H9 (cell line): ENCODE results near the gene ATP5MC3. TPM values are rescaled to one million over a fixed set of nuclear protein-coding genes. Genes with fewer than 3 reads are reported as not detected.

Source experiments
- DNase-seq: peaks from one replicate; pipeline ENCODE4 v3.0.0-alpha.2; 2017
- H2AFZ ChIP-seq: one replicate; pipeline ENCODE4 v1.6.1; 2013; ENCODE audit warnings: mild to moderate bottlenecking, low read length, control low read depth, moderate library complexity
- H2AK5ac ChIP-seq: 2 replicates; pipeline ENCODE4 v1.6.1; 2013; ENCODE audit warnings: low read length, control low read depth, mixed read lengths; ENCODE audit not compliant: insufficient read length
- H2BK120ac ChIP-seq: one replicate; pipeline ENCODE4 v1.6.1; 2013; ENCODE audit warnings: low read depth, mild to moderate bottlenecking, low read length, control low read depth, inconsistent platforms; ENCODE audit not compliant: poor library complexity, severe bottlenecking
- H2BK12ac ChIP-seq: 2 replicates; pipeline ENCODE4 v1.6.1; 2013; ENCODE audit warnings: low read length, control low read depth, mixed read lengths, low read depth; ENCODE audit not compliant: insufficient read length
- H2BK15ac ChIP-seq: 2 replicates; pipeline ENCODE4 v1.6.1; 2013; ENCODE audit warnings: low read depth, low read length, control low read depth
- H2BK20ac ChIP-seq: one replicate; pipeline ENCODE4 v1.6.1; 2013; ENCODE audit warnings: low read depth, mild to moderate bottlenecking, low read length, control low read depth, inconsistent platforms; ENCODE audit not compliant: poor library complexity, severe bottlenecking
- H2BK5ac ChIP-seq: 2 replicates; pipeline ENCODE4 v1.6.1; 2013; ENCODE audit warnings: low read length, control low read depth, mixed read lengths; ENCODE audit not compliant: insufficient read length
- H3K14ac ChIP-seq: 2 replicates; pipeline ENCODE4 v1.6.1; 2013; ENCODE audit warnings: low read length, control low read depth; ENCODE audit not compliant: insufficient read depth
- H3K18ac ChIP-seq: 2 replicates; pipeline ENCODE4 v1.6.1; 2013; ENCODE audit warnings: low read depth, mild to moderate bottlenecking, mixed read lengths, low read length, control low read depth; ENCODE audit not compliant: insufficient read length
- H3K23ac ChIP-seq: 2 replicates; pipeline ENCODE4 v1.6.1; 2013; ENCODE audit warnings: low read length, control low read depth, mixed read lengths, low read depth; ENCODE audit not compliant: insufficient read length
- H3K23me2 ChIP-seq: 2 replicates; pipeline ENCODE4 v1.6.1; 2013; ENCODE audit warnings: low read depth, mild to moderate bottlenecking, mixed read lengths, low read length, control low read depth; ENCODE audit not compliant: insufficient read length, poor library complexity, severe bottlenecking
- H3K27ac ChIP-seq: 2 replicates; pipeline ENCODE4 v1.5.1; 2013; ENCODE audit warnings: low read length, control low read depth, mixed read lengths, low read depth; ENCODE audit not compliant: insufficient read length
- H3K27me3 ChIP-seq: 2 replicates; pipeline ENCODE4 v1.6.1; 2013; ENCODE audit warnings: low read length, control low read depth, inconsistent platforms; ENCODE audit not compliant: insufficient read depth
- H3K4ac ChIP-seq: 2 replicates; pipeline ENCODE4 v1.6.1; 2013; ENCODE audit warnings: low read depth, mild to moderate bottlenecking, control low read depth, inconsistent platforms, low read length, moderate library complexity
- H3K4me1 ChIP-seq: 2 replicates; pipeline ENCODE4 v1.6.1; 2013; ENCODE audit warnings: low read length, control low read depth, inconsistent platforms; ENCODE audit not compliant: insufficient read depth
- H3K4me2 ChIP-seq: 2 replicates; pipeline ENCODE4 v1.6.1; 2013; ENCODE audit warnings: low read length, control low read depth, mixed read lengths; ENCODE audit not compliant: insufficient read length, insufficient read depth
- H3K56ac ChIP-seq: 2 replicates; pipeline ENCODE4 v1.6.1; 2013; ENCODE audit warnings: low read depth, mild to moderate bottlenecking, mixed read lengths, low read length, control low read depth; ENCODE audit not compliant: insufficient read length
- H3K79me1 ChIP-seq: 2 replicates; pipeline ENCODE4 v1.6.1; 2013; ENCODE audit warnings: low read depth, mild to moderate bottlenecking, moderate library complexity, low read length, control low read depth, inconsistent platforms; ENCODE audit not compliant: insufficient read depth, poor library complexity, severe bottlenecking
- H3K79me2 ChIP-seq: 2 replicates; pipeline ENCODE4 v1.6.1; 2013; ENCODE audit warnings: low read length, control low read depth, inconsistent platforms; ENCODE audit not compliant: insufficient read depth
- H3K9ac ChIP-seq: 2 replicates; pipeline ENCODE4 v1.6.1; 2013; ENCODE audit warnings: low read length, control low read depth, mixed read lengths; ENCODE audit not compliant: insufficient read length; ENCODE audit errors: extremely low read depth
- H3K9me3 ChIP-seq: one replicate; pipeline ENCODE4 v1.6.1; 2013; ENCODE audit warnings: low read depth, low read length, inconsistent platforms; ENCODE audit not compliant: control insufficient read depth
- H3T11ph ChIP-seq: one replicate; pipeline ENCODE4 v1.6.1; 2013; ENCODE audit warnings: mild to moderate bottlenecking, low read length, control low read depth, inconsistent platforms
- H4K20me1 ChIP-seq: one replicate; pipeline ENCODE4 v1.6.1; 2013; ENCODE audit not compliant: control insufficient read depth, insufficient read length, insufficient read depth
- H4K5ac ChIP-seq: 2 replicates; pipeline ENCODE4 v1.6.1; 2013; ENCODE audit warnings: low read depth, mild to moderate bottlenecking, mixed read lengths, low read length, control low read depth; ENCODE audit not compliant: insufficient read length
- H4K8ac ChIP-seq: replicated peaks from 2 replicates; pipeline ENCODE4 v1.6.1; 2013; ENCODE audit warnings: low read length, control low read depth, mixed read lengths, low read depth; ENCODE audit not compliant: insufficient read length
- H4K91ac ChIP-seq: 2 replicates; pipeline ENCODE4 v1.6.1; 2013; ENCODE audit warnings: low read depth, mild to moderate bottlenecking, moderate library complexity, mixed read lengths, low read length, control low read depth; ENCODE audit not compliant: insufficient read length
- H3K27ac Mint-ChIP-seq, 3 experiments: 2 replicates in 2 of 3; 3 replicates in 1 of 3; pipeline ENCODE4 v1.8.0; 2020 to 2021; ENCODE audit warnings: mixed read lengths in 3 of 3, mild to moderate bottlenecking in 1 of 3, moderate library complexity in 1 of 3
- H3K27me3 Mint-ChIP-seq: 2 replicates; pipeline ENCODE4 v1.8.0; 2021; ENCODE audit warnings: low read depth, mild to moderate bottlenecking, moderate library complexity, mixed read lengths
- H3K36me3 Mint-ChIP-seq, 3 experiments: 2 replicates in 2 of 3; 3 replicates in 1 of 3; pipeline ENCODE4 v1.8.0; 2020 to 2021; ENCODE audit warnings: low read depth in 3 of 3, mixed read lengths in 3 of 3; ENCODE audit not compliant: insufficient read depth in 1 of 3
- H3K4me1 Mint-ChIP-seq, 2 experiments: 2 replicates each; pipeline ENCODE4 v1.8.0; 2020; ENCODE audit warnings: mixed read lengths in 2 of 2
- H3K4me3 Mint-ChIP-seq, 2 experiments: 2 replicates in 1 of 2; 3 replicates in 1 of 2; pipeline ENCODE4 v1.8.0; 2020 to 2021; ENCODE audit warnings: mild to moderate bottlenecking in 2 of 2, mixed read lengths in 2 of 2, moderate library complexity in 1 of 2
- H3K9me3 Mint-ChIP-seq, 2 experiments: 2 replicates in 1 of 2; 3 replicates in 1 of 2; pipeline ENCODE4 v1.8.0; 2020; ENCODE audit warnings: mild to moderate bottlenecking in 2 of 2, mixed read lengths in 2 of 2, moderate library complexity in 1 of 2
- CTCF ChIP-seq: fragments of 200-600 bp; sonication (generic); conservative IDR thresholded peaks from 3 replicates; pipeline ENCODE4 v1.8.0; 2021; ENCODE audit warnings: antibody characterized with exemption, mild to moderate bottlenecking
- WGBS: extraction: QIAGEN DNeasy Blood & Tissue Kit; methylation state at CpG from one replicate; pipeline ENCODE4 v1.1.7; 2013; ENCODE audit warnings: missing lambda C conversion rate, low lambda C conversion rate, mixed read lengths; ENCODE audit not compliant: insufficient read length; ENCODE audit errors: extremely low coverage; 5-methylcytosine and 5-hydroxymethylcytosine counted together
- total RNA-seq: library from RNA; stranded (reverse); gene quantifications from 2 replicates; pipeline ENCODE4 v1.2.1, GENCODE V29; 2021

Gene ATP5MC3
- total RNA-seq, 1 experiment from 2014 or later = 326 TPM

- no peak overlapping the region for H3K4ac ChIP-seq
- H2AK5ac ChIP-seq = no peak overlapping the region
- H3T11ph ChIP-seq = no peak overlapping the region
- H3K27ac ChIP-seq = no peak overlapping the region
- no peak overlapping the region for H2BK120ac ChIP-seq
- no peak overlapping the region for H2BK12ac ChIP-seq
- no peak overlapping the region for H2BK5ac ChIP-seq
- no peak overlapping the region for H3K9ac ChIP-seq
- no peak overlapping the region for H3K56ac ChIP-seq
- H3K4me1 Mint-ChIP-seq = peaks cover 16 to 21% of the 10 kb centered on the region in 2 experiments
- H4K5ac ChIP-seq = no peak overlapping the region
- H3K79me1 ChIP-seq = peaks cover 3% of the 10 kb centered on the region
- peaks cover 7 to 23% (median 20%) of the 10 kb centered on the region in 3 experiments; a peak in 5 of 7 replicates for H3K36me3 Mint-ChIP-seq
- no peak overlapping the region for H3K23ac ChIP-seq
- H3K4me2 ChIP-seq = no peak overlapping the region
- no peaks in the 10 kb centered on the region; the same call in 1 of the 2 replicates for H3K27me3 ChIP-seq
- no peak overlapping the region for H3K14ac ChIP-seq
- no peak overlapping the region for H2BK15ac ChIP-seq
- no peak overlapping the region for H3K27ac Mint-ChIP-seq
- H3K79me2 ChIP-seq = peaks cover 27% of the 10 kb centered on the region; the same call in 1 of the 2 replicates
- no peaks in the 10 kb centered on the region for H3K9me3 ChIP-seq
- H3K4me1 ChIP-seq = no peaks in the 10 kb centered on the region; the same call in 1 of the 2 replicates
- TF ChIP-seq CTCF = no peak
- no peak overlapping the region for H2BK20ac ChIP-seq
- H3K18ac ChIP-seq = no peak overlapping the region
- H3K27me3 Mint-ChIP-seq = no peaks in the 10 kb centered on the region
- no peak overlapping the region for H2AFZ ChIP-seq
- no peak overlapping the region for H4K91ac ChIP-seq
- H3K4me3 Mint-ChIP-seq = no peak overlapping the region
- no peaks in the 10 kb centered on the region for H4K20me1 ChIP-seq
- no CpG with 5 or more reads among the region's 1 CpG for WGBS
- H3K23me2 ChIP-seq = no peaks in the 10 kb centered on the region
- H3K9me3 Mint-ChIP-seq = no peaks in the 10 kb centered on the region
- no peak for DNase-seq
- no peak overlapping the region for H4K8ac ChIP-seq
Observed at GRCh38 chr2:175151791-175152190, 29.7 kb downstream of the ATP5MC3 start.
